Measurements from ENCODE around the gene UBR1. TPM values are rescaled to one million over a fixed set of nuclear protein-coding genes. Genes with fewer than 3 reads are reported as not detected.
A peak's percentile ranks its signal among the peaks of the same experiment; 100 is the strongest.
"Not testable (repeated sequence)": the region's sequence is repeated elsewhere in the genome, so short reads cannot be mapped to it uniquely, and the experiment has no call there.

UBR1 gene
- total RNA-seq, 2 experiments from 2014 or later = 27.8 to 31.8 TPM

- ChIA-PET POLR2A (no interaction called here), CTCF (interaction anchor here (0.6 kb wide), 1 partner anchor 77 kb away, joined by 3 read pairs; no protein-coding TSS in a partner anchor)
- DNase-seq = no peak
- Mint-ChIP-seq H3K27me3 (no peaks in the 10 kb centered on the region), H3K4me3 (no peak overlapping the region), H3K4me1 (peaks cover 4% of the 10 kb centered on the region), H3K27ac (no peak overlapping the region), H3K36me3 (ENCODE audit: low read depth) (peaks cover 61% of the 10 kb centered on the region), H3K9me3 (no peaks in the 10 kb centered on the region)
Measured at GRCh38 chr15:43071451-43071850, 34.4 kb downstream of the UBR1 start.

- Mint-ChIP-seq H3K9me3 (no peaks in the 10 kb centered on the region), H3K36me3 (ENCODE audit: low read depth) (peaks cover 67% of the 10 kb centered on the region), H3K4me3 (no peak overlapping the region), H3K27ac (no peak overlapping the region), H3K27me3 (no peaks in the 10 kb centered on the region), H3K4me1 (peaks cover 4% of the 10 kb centered on the region)
- ChIA-PET POLR2A (no interaction called here), CTCF (no interaction called here)
- no peak for DNase-seq
Measured at GRCh38 chr15:43070893-43071292, 34.9 kb downstream of the UBR1 start.

DNA sequence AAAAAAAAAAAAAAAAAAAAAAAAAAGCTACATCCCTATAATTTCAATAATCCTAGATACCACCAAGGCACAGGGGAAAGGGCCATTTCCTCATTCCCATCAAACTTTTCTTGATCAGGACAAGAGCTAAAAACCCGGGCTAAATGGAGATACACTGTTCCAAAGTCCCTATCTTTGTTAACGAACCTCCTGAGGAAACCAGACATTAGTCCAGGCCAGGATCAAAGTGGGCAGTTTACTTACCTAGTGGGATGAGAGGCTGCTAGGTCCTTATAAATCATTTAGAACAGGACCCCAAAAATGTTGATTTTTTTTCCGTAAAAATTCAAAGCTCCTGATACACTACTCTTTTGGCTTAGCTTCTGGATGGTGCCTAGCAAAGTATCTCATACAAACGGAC is 35.6 kb downstream of the UBR1 start:
- peaks cover 4% of the 10 kb centered on the region for H3K4me1 Mint-ChIP-seq
- H3K27ac Mint-ChIP-seq = no peak overlapping the region
- no peak overlapping the region for H3K4me3 Mint-ChIP-seq
- H3K36me3 Mint-ChIP-seq (ENCODE audit: low read depth) = peaks cover 72% of the 10 kb centered on the region
- CTCF ChIA-PET = no interaction called here
- H3K27me3 Mint-ChIP-seq = no peaks in the 10 kb centered on the region
- DNase-seq = no peak
- no peaks in the 10 kb centered on the region for H3K9me3 Mint-ChIP-seq
- POLR2A ChIA-PET = no interaction called here

DNA sequence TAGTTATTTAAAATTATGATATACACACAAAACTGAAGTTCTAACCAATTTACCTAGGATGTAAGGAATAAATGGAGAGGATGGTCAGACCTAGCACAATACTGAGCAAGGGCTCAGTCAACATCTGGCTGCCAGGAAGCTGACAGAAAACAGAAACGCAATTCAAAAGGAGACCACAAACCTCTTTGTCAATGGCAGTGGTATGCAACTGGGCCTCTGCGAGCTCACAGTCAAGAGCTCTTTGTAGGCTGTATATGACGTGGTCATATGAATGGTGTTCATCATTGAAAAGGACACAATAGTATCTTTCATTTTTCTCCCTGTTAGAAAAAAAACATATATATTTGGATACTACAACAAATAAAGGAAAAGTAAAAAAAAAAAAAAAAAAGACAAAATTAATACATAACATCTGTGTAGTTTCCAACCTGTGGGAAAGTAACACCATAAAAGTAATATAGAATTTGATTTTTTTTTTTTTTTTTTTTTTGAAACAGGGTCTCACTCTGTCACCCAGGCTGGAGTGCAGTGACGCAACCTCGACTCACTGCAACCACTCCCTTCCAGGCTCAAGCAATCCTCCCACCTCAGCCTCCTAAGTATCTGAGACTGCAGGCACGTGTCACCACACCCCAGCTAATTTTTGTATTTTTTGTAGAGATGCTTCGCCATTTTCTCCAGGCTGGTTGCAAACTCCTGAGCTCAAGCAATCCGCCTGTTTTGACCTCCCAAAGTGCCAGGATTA is 37.9 kb downstream of the UBR1 start:
- ChIA-PET CTCF (no interaction called here), POLR2A (no interaction called here)
- peaks cover 4% of the 10 kb centered on the region for H3K4me1 Mint-ChIP-seq
- no peaks in the 10 kb centered on the region for H3K27me3 Mint-ChIP-seq
- H3K36me3 Mint-ChIP-seq (ENCODE audit: low read depth) = peaks cover 60% of the 10 kb centered on the region
- H3K27ac Mint-ChIP-seq = no peak overlapping the region
- H3K9me3 Mint-ChIP-seq = no peaks in the 10 kb centered on the region
- no peak overlapping the region for H3K4me3 Mint-ChIP-seq
- DNase-seq = peak; percentile 7

DNA sequence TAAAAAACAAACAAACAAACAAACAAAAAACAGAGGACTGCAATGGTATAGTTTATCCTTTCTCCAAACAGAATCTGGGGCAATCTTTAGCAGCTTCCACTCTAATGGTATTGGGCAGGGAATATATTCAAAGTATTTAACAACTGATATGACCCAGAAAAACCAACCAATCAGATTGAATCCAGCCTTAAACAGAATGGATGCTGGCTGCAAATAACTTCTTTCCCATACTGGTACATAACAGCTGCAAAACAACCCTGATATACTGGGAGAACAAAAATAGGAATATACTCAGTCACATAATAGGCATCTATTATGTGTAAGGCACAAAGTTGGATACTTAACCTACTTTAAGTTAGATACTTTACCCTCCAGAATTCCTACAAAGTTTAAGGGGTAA is 49.1 kb downstream of the UBR1 start:
- CTCF ChIA-PET = interaction anchor here (0.5 kb wide), 1 partner anchor 1627 kb away, joined by 5 read pairs; no protein-coding TSS in a partner anchor
- no peak overlapping the region for H3K4me3 Mint-ChIP-seq
- H3K36me3 Mint-ChIP-seq (ENCODE audit: low read depth) = peaks cover 46% of the 10 kb centered on the region
- no peaks in the 10 kb centered on the region for H3K4me1 Mint-ChIP-seq
- POLR2A ChIA-PET = no interaction called here
- no peaks in the 10 kb centered on the region for H3K9me3 Mint-ChIP-seq
- no peak for DNase-seq
- H3K27ac Mint-ChIP-seq = no peak overlapping the region
- H3K27me3 Mint-ChIP-seq = no peaks in the 10 kb centered on the region

DNA sequence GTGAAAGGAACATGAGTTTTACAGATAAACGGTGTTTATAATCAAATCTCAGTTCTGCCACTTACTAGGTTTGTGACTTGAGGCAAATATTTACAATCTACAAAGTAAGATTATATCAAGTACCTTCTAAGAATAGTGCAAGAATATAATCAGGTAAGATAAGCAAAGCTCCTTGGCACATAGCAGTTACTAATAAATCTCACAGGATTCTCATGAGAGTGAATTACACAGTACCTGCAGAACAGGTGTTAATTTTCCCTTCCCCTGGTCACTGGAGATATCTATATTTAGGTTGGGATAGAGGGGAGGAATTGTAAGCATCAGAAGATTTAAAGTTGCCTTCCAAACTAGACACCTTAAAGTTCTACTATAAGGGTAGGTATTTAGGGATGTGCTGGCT is 53.0 kb downstream of the UBR1 start:
- POLR2A ChIA-PET = no interaction called here
- H3K36me3 Mint-ChIP-seq (ENCODE audit: low read depth) = peaks cover 35% of the 10 kb centered on the region
- CTCF ChIA-PET = interaction anchor here (0.7 kb wide), 1 partner anchor 76 kb away, joined by 4 read pairs; no protein-coding TSS in a partner anchor

GRCh38 chr15:43048935-43049334 is 56.9 kb downstream of the UBR1 start:
- Mint-ChIP-seq H3K27me3 (no peaks in the 10 kb centered on the region), H3K4me1 (no peaks in the 10 kb centered on the region), H3K9me3 (no peaks in the 10 kb centered on the region), H3K36me3 (ENCODE audit: low read depth) (peaks cover 42% of the 10 kb centered on the region), H3K4me3 (no peak overlapping the region), H3K27ac (no peak overlapping the region)
- no peak for DNase-seq
- CTCF ChIA-PET = interaction anchor here (1.1 kb wide), 1 partner anchor 12 kb away, joined by 3 read pairs; no protein-coding TSS in a partner anchor
- POLR2A ChIA-PET = no interaction called here

More for the DNA sequence above, 53.0 kb downstream of the UBR1 start:
- Mint-ChIP-seq H3K27ac (no peak overlapping the region), H3K4me3 (no peak overlapping the region), H3K9me3 (no peaks in the 10 kb centered on the region), H3K27me3 (no peaks in the 10 kb centered on the region), H3K4me1 (no peaks in the 10 kb centered on the region)
- no peak for DNase-seq

GRCh38 chr15:43046484-43046883 is 59.4 kb downstream of the UBR1 start:
- Mint-ChIP-seq H3K4me3 (no peak overlapping the region), H3K27ac (no peak overlapping the region), H3K4me1 (no peaks in the 10 kb centered on the region), H3K9me3 (no peaks in the 10 kb centered on the region), H3K36me3 (ENCODE audit: low read depth) (peaks cover 50% of the 10 kb centered on the region), H3K27me3 (no peaks in the 10 kb centered on the region)
- ChIA-PET POLR2A (no interaction called here), CTCF (interaction anchor here (0.5 to 1.7 kb wide), 2 partner anchors 13 to 1574 kb away, joined by 3 to 4 read pairs; no protein-coding TSS in a partner anchor)
- DNase-seq = no peak

GRCh38 chr15:43042885-43043284 is 63.0 kb downstream of the UBR1 start:
- no peaks in the 10 kb centered on the region for H3K27me3 Mint-ChIP-seq
- H3K9me3 Mint-ChIP-seq = no peaks in the 10 kb centered on the region
- peaks cover 69% of the 10 kb centered on the region for H3K36me3 Mint-ChIP-seq (ENCODE audit: low read depth)
- no peak overlapping the region for H3K4me3 Mint-ChIP-seq
- no peak overlapping the region for H3K27ac Mint-ChIP-seq
- H3K4me1 Mint-ChIP-seq = no peaks in the 10 kb centered on the region
- POLR2A ChIA-PET = no interaction called here
- CTCF ChIA-PET = interaction anchor here (0.6 to 1.4 kb wide), 3 partner anchors 21 to 215 kb away, joined by 3 to 5 read pairs (median 3); no protein-coding TSS in a partner anchor
- no peak for DNase-seq

GRCh38 chr15:43041085-43041484 is 64.8 kb downstream of the UBR1 start:
- H3K9me3 Mint-ChIP-seq, H3K27me3 Mint-ChIP-seq, H3K4me3 Mint-ChIP-seq, H3K27ac Mint-ChIP-seq, H3K4me1 Mint-ChIP-seq, DNase-seq, CTCF ChIA-PET, POLR2A ChIA-PET: not testable (repeated sequence)
- H3K36me3 Mint-ChIP-seq (ENCODE audit: low read depth) = peaks cover 66% of the 10 kb centered on the region

GRCh38 chr15:43035240-43035639 is 70.6 kb downstream of the UBR1 start:
- H3K27me3 Mint-ChIP-seq, H3K9me3 Mint-ChIP-seq, H3K4me3 Mint-ChIP-seq, DNase-seq, H3K4me1 Mint-ChIP-seq, H3K27ac Mint-ChIP-seq, CTCF ChIA-PET, POLR2A ChIA-PET: not testable (repeated sequence)
- peaks cover 42% of the 10 kb centered on the region for H3K36me3 Mint-ChIP-seq (ENCODE audit: low read depth)

GRCh38 chr15:43029476-43029875 is 76.4 kb downstream of the UBR1 start:
- DNase-seq = no peak
- ChIA-PET POLR2A (no interaction called here), CTCF (no interaction called here)
- Mint-ChIP-seq H3K27me3 (no peaks in the 10 kb centered on the region), H3K27ac (peak overlapping the region; percentile 13), H3K36me3 (ENCODE audit: low read depth) (peaks cover 37% of the 10 kb centered on the region), H3K4me3 (no peak overlapping the region), H3K4me1 (peaks cover 9% of the 10 kb centered on the region), H3K9me3 (no peaks in the 10 kb centered on the region)

DNA sequence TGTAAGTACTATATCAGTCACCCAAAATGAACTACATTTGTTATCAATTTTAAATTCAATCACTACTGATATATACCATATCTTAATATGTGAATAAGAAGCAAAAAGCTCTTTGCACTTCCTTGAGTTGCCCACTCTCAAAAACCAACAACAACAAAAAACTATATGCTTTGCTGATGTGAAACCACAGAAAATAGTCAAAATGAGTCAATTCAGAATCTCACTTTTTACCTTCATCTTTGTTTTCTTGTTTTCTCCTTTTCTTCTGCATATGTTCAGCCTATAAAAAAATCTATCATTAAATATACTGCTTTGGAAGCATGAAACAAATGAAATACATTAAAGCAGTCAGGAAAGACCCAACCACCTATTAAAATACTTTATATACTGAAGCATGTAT is 80.7 kb downstream of the UBR1 start:
- Mint-ChIP-seq H3K4me3 (no peak overlapping the region), H3K27ac (no peak overlapping the region), H3K36me3 (ENCODE audit: low read depth) (peaks cover 41% of the 10 kb centered on the region)

DNA sequence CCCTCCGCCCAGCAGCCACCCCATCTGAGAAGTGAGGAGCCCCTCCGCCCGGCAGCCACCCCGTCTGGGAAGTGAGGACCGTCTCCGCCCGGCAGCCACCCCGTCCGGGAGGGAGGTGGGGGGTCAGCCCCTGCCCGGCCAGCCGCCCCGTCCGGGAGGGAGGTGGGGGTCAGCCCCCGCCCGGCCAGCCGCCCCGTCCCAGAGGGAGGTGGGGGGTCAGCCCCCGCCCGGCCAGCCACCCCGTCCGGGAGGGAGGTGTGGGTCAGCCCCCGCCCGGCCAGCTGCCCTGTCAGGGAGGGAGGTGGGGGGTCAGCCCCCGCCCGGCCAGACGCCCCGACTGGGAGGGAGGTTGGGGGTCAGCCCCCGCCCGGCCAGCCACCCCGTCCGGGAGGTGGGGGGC is 91.2 kb downstream of the UBR1 start:
- H3K27ac Mint-ChIP-seq, H3K9me3 Mint-ChIP-seq, H3K4me1 Mint-ChIP-seq, DNase-seq, H3K4me3 Mint-ChIP-seq, CTCF ChIA-PET, POLR2A ChIA-PET, H3K27me3 Mint-ChIP-seq: not testable (repeated sequence)
- peaks cover 40% of the 10 kb centered on the region for H3K36me3 Mint-ChIP-seq (ENCODE audit: low read depth)

More for the DNA sequence above, 80.7 kb downstream of the UBR1 start:
- Mint-ChIP-seq H3K9me3 (no peaks in the 10 kb centered on the region), H3K4me1 (peaks cover 9% of the 10 kb centered on the region), H3K27me3 (no peaks in the 10 kb centered on the region)
- DNase-seq = no peak
- POLR2A ChIA-PET = no interaction called here
- CTCF ChIA-PET = no interaction called here
